Measurements from ENCODE around the gene FAHD1.

Gene FAHD1

DNA sequence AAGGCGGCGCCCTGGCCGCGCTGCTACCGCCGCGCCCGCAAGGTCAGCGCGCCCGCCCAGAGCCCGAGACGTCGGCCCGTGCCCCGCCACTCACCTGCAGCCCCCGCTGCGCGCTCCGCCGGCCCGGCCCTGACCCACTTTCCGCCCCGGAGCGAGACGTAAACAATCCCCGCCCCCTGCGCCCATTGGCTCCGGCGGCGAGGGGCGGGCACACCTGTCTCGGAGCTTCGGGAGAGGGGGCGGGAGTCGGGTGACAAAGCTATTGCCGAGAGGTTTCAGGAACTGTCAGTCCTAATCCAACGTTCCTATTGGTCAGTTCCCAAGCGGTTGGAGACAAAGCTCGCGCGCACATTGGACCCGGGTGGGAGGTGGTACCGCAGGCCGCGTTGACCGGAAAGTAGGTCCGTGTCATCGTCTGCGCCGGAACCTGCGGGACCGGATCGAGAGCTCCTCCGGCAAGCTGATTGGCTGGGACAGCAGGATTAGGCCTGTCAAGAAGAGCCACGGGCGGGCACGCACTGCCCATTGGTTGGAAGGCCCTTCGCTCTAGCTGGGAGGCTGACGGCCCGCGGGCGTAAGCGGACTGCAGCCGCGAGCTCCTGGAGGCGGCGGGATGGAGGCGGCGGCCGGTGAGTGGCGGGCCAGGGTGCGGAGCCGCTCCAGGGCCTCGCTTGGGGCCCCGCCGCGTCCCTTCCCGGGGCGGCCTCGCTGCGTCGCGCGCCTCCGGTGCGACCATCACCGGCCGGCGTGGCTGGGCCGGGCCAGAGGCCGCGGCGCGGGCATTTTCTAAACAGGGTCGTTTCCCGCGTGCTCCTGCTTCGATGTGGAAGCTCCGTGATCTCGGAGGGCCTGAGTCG is 44.4 kb upstream of the FAHD1 start, which contains the start of the genes NUBP2 and SPSB3:
Gene NUBP2, plus strand, starts transcription at position 553 of the 857 bp plus-strand sequence. Its CDS starts 61 bp downstream, at position 614.
Gene SPSB3, minus strand, starts transcription at position 164 of the 857 bp plus-strand sequence. CDS start 1,088 bp downstream, outside the sequence.
- DNase-seq (ENCODE audit: extremely low spot score): peak; percentile 94
- CTCF ChIA-PET: interaction anchor here (0.5 to 1.0 kb wide), 4 partner anchors 8 to 77 kb away, joined by 3 to 5 read pairs (median 4); partner anchors contain the start of genes EME2, MAPK8IP3 and MRPS34
- POLR2A ChIA-PET: interaction anchor here (0.6 to 3.3 kb wide), 26 partner anchors 10 to 362 kb away, joined by 3 to 71 read pairs (median 5); partner anchors contain the start of genes CRAMP1, EME2, FAHD1 and HAGH
- TF ChIP-seq FOXM1 (IDR thresholded peaks at IDR 0.05; ENCODE audit: borderline replicate concordance) (no peak), HDGF (IDR thresholded peaks at IDR 0.05; ENCODE audit: borderline replicate concordance) (no peak), ARNT (IDR thresholded peaks at IDR 0.05) (0 out of 2 replicates have a peak, but pooled peaks have one; percentile 28), LEF1 (IDR thresholded peaks at IDR 0.05; ENCODE audit: borderline replicate concordance) (peak; percentile 80)
- TF ChIP-seq, protein P1, sequence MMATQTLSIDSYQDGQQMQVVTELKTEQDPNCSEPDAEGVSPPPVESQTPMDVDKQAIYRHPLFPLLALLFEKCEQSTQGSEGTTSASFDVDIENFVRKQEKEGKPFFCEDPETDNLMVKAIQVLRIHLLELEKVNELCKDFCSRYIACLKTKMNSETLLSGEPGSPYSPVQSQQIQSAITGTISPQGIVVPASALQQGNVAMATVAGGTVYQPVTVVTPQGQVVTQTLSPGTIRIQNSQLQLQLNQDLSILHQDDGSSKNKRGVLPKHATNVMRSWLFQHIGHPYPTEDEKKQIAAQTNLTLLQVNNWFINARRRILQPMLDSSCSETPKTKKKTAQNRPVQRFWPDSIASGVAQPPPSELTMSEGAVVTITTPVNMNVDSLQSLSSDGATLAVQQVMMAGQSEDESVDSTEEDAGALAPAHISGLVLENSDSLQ (IDR thresholded peaks at IDR 0.05): peak; percentile 100

DNA sequence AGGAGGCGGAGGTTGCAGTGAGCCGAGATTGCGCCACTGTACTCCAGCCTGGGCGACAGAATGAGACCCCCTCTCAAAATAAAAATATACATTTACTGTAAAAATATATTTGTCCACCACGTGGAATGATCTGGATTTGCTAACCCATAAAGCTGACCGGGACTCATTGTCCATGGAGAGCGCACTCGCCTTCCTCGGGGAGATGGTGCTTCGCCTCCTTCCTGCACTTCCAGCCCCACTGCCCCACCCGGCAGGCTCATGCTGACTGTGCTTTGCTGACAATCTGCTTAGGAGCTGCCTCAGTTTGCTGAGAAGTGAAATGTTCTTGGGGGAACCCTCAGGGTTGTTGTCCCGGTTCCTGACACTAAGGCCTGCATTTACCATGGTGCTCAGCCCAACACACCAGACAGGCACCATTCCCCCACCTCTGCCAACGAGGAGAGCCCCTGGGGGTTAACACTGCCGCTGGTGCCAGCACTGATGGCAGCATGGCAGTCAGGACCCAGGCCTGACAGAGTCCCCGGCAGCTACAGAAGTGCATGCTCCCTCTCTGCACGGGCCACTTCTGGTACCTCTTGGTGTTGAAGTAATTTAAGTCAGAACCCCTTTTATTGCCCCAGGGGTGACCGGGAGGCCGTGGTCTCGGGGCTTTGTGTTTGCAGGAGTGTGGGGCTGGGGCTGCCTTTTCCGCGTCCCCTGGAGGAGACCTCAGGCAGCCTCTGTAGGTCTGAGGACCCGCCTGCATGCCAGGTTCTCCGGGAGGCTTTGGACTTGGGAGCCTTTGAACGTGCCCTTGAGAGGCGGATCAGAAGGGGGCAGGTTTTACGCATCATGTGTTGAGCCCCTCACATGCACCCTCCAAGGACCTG is 41.8 kb upstream of the FAHD1 start:
- DNase-seq (ENCODE audit: extremely low spot score): no peak
- CTCF ChIA-PET: no interaction called here
- POLR2A ChIA-PET: no interaction called here
- TF ChIP-seq L3MBTL2 (conservative IDR thresholded peaks at IDR 0.05) (no peak), HDGF (IDR thresholded peaks at IDR 0.05; ENCODE audit: borderline replicate concordance) (no peak), FOXA1 (IDR thresholded peaks at IDR 0.05) (no peak), FOXK2 (IDR thresholded peaks at IDR 0.05) (no peak), ZNF384 (IDR thresholded peaks at IDR 0.05) (no peak), BHLHE40 (IDR thresholded peaks at IDR 0.05; ENCODE audit: borderline replicate concordance) (no peak), LEF1 (IDR thresholded peaks at IDR 0.05; ENCODE audit: borderline replicate concordance) (no peak), ARNT (IDR thresholded peaks at IDR 0.05) (no peak), SP1 (IDR thresholded peaks at IDR 0.05) (no peak), ELF4 (IDR thresholded peaks at IDR 0.05) (no peak), SUZ12 (IDR thresholded peaks at IDR 0.05) (no peak), NFRKB (IDR thresholded peaks at IDR 0.05) (no peak), TARDBP (IDR thresholded peaks at IDR 0.05) (no peak), FOXM1 (IDR thresholded peaks at IDR 0.05; ENCODE audit: borderline replicate concordance) (no peak), CTBP1 (IDR thresholded peaks at IDR 0.05; ENCODE audit: borderline replicate concordance) (no peak)
- TF ChIP-seq, protein P1 (IDR thresholded peaks at IDR 0.05): no peak

DNA sequence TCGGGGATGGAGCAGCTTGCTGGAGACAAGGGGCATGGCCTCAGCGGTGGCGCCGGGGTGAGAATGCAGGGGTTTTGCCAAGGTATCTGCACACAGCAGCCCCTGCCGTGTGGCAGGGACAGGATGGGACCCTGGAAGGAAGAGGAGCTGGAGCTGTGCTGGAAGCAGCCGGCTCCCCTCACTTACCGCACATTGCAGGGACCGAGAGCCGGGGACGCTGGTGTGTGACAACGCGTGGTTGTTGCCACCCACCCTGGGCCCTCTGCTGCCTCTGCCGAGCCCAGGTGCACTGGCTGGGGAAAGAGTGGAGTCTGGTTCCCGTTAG is 41.2 kb upstream of the FAHD1 start:
- ChIA-PET CTCF (no interaction called here), POLR2A (no interaction called here)
- no peak for TF ChIP-seq NFRKB (IDR thresholded peaks at IDR 0.05)
- no peak for TF ChIP-seq FOXA1 (IDR thresholded peaks at IDR 0.05)
- no peak for TF ChIP-seq FOXK2 (IDR thresholded peaks at IDR 0.05)
- no peak for TF ChIP-seq FOXM1 (IDR thresholded peaks at IDR 0.05; ENCODE audit: borderline replicate concordance)
- TF ChIP-seq L3MBTL2 (conservative IDR thresholded peaks at IDR 0.05): no peak
- TF ChIP-seq HDGF (IDR thresholded peaks at IDR 0.05; ENCODE audit: borderline replicate concordance): no peak
- no peak for TF ChIP-seq SUZ12 (IDR thresholded peaks at IDR 0.05)
- no peak for TF ChIP-seq SP1 (IDR thresholded peaks at IDR 0.05)
- no peak for TF ChIP-seq BHLHE40 (IDR thresholded peaks at IDR 0.05; ENCODE audit: borderline replicate concordance)
- DNase-seq (ENCODE audit: extremely low spot score): no peak

DNA sequence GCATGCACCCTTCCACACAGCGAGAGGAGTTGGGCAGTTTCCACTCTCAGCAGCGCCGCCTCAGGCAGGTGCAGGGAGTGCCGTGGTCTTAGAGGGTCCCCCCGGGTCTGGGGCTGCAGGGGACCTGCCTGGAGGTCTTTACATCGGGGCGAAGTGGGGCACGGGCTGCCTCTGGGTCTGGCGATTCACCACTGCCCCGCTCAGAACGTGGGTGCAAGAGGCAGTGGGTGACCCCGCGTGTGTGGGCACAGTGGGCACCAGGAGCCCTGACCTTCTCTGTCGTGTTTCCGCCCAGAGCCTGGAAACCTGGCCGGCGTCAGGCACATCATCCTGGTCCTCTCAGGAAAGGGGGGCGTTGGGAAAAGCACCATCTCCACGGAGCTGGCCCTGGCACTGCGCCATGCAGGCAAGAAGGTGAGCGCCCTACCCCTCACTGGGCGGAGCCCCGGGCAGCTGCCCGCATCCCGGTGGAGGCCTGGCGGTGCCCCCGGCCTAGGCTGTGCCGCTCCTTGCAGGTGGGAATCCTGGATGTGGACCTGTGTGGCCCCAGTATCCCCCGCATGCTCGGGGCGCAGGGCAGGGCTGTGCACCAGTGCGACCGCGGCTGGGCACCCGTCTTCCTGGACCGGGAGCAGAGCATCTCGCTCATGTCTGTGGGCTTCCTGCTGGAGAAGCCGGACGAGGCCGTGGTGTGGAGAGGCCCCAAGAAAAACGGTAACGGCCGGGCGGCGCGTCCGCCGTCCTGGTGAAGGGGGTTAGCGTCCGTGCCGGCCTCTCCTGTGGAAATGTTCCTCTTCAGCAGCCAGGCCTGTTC is 40.6 kb upstream of the FAHD1 start:
- TF ChIP-seq SUZ12 (IDR thresholded peaks at IDR 0.05): no peak
- TF ChIP-seq FOXK2 (IDR thresholded peaks at IDR 0.05): no peak
- no peak for TF ChIP-seq FOXA1 (IDR thresholded peaks at IDR 0.05)
- TF ChIP-seq HDGF (IDR thresholded peaks at IDR 0.05; ENCODE audit: borderline replicate concordance): no peak
- no peak for TF ChIP-seq LEF1 (IDR thresholded peaks at IDR 0.05; ENCODE audit: borderline replicate concordance)
- TF ChIP-seq NFRKB (IDR thresholded peaks at IDR 0.05): no peak
- no peak for TF ChIP-seq ELF4 (IDR thresholded peaks at IDR 0.05)
- TF ChIP-seq ARNT (IDR thresholded peaks at IDR 0.05): no peak
- TF ChIP-seq BHLHE40 (IDR thresholded peaks at IDR 0.05; ENCODE audit: borderline replicate concordance): no peak
- TF ChIP-seq ZNF384 (IDR thresholded peaks at IDR 0.05): no peak
- TF ChIP-seq TARDBP (IDR thresholded peaks at IDR 0.05): no peak
- no peak for TF ChIP-seq L3MBTL2 (conservative IDR thresholded peaks at IDR 0.05)
- TF ChIP-seq FOXM1 (IDR thresholded peaks at IDR 0.05; ENCODE audit: borderline replicate concordance): no peak
- no peak for TF ChIP-seq CTBP1 (IDR thresholded peaks at IDR 0.05; ENCODE audit: borderline replicate concordance)
- no peak for TF ChIP-seq SP1 (IDR thresholded peaks at IDR 0.05)
- TF ChIP-seq, protein P1 (IDR thresholded peaks at IDR 0.05): no peak
- CTCF ChIA-PET: no interaction called here
- DNase-seq (ENCODE audit: extremely low spot score): no peak
- POLR2A ChIA-PET: no interaction called here

DNA sequence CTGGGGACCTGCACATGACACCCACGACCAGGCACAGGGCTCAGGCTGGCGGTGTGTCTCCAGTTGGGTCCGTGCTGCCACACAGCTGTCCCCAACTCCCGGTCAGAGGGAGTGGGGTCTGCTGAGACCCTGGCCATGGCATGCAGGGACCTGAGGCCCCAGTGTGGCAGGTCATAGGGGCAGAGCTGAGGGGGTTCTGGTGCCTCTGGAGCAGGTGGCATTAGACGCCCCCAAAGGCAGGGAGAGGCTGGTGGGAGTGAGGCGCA is 40.0 kb upstream of the FAHD1 start:
- POLR2A ChIA-PET: no interaction called here
- DNase-seq (ENCODE audit: extremely low spot score): no peak
- no peak for TF ChIP-seq LEF1 (IDR thresholded peaks at IDR 0.05; ENCODE audit: borderline replicate concordance)
- TF ChIP-seq TARDBP (IDR thresholded peaks at IDR 0.05): no peak
- TF ChIP-seq SUZ12 (IDR thresholded peaks at IDR 0.05): no peak
- TF ChIP-seq ELF4 (IDR thresholded peaks at IDR 0.05): no peak
- no peak for TF ChIP-seq FOXK2 (IDR thresholded peaks at IDR 0.05)
- TF ChIP-seq L3MBTL2 (conservative IDR thresholded peaks at IDR 0.05): no peak
- TF ChIP-seq ARNT (IDR thresholded peaks at IDR 0.05): no peak
- no peak for TF ChIP-seq BHLHE40 (IDR thresholded peaks at IDR 0.05; ENCODE audit: borderline replicate concordance)
- TF ChIP-seq CTBP1 (IDR thresholded peaks at IDR 0.05; ENCODE audit: borderline replicate concordance): no peak
- no peak for TF ChIP-seq FOXA1 (IDR thresholded peaks at IDR 0.05)
- no peak for TF ChIP-seq FOXM1 (IDR thresholded peaks at IDR 0.05; ENCODE audit: borderline replicate concordance)
- TF ChIP-seq, protein P1 (IDR thresholded peaks at IDR 0.05): no peak
- TF ChIP-seq ZNF384 (IDR thresholded peaks at IDR 0.05): no peak
- TF ChIP-seq NFRKB (IDR thresholded peaks at IDR 0.05): no peak
- no peak for TF ChIP-seq HDGF (IDR thresholded peaks at IDR 0.05; ENCODE audit: borderline replicate concordance)
- CTCF ChIA-PET: no interaction called here
